GM13976 (cell line): ENCODE data around the gene C6orf120.

ENCODE experiments used
- DNase-seq: peaks from one replicate; pipeline ENCODE4 v3.0.0; 2012; ENCODE audit warnings: low spot score
- in situ Hi-C: fragments of 300-500 bp; cut with MboI; formaldehyde crosslinking; loops from one replicate; pipeline ENCODE4 v1.12.0; 2022; ENCODE audit warnings: low sequenced_read_pairs, mixed read lengths, inconsistent platforms; ENCODE audit not compliant: unreplicated experiment
- TF ChIP-seq, protein P1 (sequence below): IDR thresholded peaks from 2 replicates; pipeline ENCODE4 v1.5.1; 2012; ENCODE audit warnings: borderline replicate concordance, mild to moderate bottlenecking; ENCODE audit not compliant: insufficient read depth; ENCODE audit errors: extremely low read depth, missing control alignments, control extremely low read depth

C6orf120 gene

DNA sequence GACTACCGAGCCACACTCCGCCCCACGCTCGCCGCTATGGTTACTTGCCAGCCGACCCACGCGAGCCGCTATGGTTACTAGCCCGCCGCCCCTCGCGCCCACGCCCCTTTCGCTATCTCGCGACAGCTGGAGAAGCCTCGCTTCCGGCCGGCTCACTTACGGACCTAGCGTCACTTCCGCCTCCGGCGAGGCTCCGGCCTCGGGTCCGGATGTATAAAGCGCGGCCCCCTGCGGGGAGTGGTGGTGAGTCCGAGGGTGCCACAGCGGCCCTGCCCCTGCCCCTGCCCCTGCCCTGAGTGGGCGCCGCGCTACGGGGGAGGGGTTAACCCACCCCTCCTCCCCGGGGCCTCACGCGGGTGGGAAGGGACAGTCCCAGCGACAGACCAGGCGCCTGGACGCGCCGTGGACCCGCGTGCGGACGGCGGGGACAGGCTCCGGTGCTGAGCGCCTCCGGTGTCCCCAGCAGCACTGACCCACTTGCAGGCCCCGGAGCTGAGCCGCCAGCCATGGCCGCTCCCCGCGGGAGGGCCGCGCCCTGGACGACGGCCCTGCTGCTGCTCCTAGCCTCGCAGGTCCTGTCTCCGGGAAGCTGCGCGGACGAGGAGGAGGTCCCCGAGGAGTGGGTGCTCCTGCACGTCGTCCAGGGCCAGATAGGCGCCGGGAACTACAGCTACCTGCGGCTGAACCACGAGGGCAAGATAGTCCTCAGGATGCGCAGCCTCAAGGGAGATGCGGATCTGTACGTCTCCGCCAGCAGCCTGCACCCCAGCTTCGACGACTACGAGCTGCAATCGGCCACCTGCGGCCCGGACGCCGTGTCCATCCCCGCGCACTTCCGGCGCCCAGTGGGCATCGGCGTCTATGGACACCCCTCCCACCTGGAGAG is at the start of gene C6orf120, which contains the start of gene WDR27:
TSS of gene C6orf120 (plus strand) at position 173 of the 886 bp plus-strand sequence. CDS start at position 507, 334 bp downstream.
TSS of gene WDR27 (minus strand) at position 76 of the 886 bp plus-strand sequence. CDS start 13,024 bp downstream, outside the sequence.
- in situ Hi-C loops = no loop called here
- DNase-seq = peak; percentile 97
- TF ChIP-seq, protein P1, sequence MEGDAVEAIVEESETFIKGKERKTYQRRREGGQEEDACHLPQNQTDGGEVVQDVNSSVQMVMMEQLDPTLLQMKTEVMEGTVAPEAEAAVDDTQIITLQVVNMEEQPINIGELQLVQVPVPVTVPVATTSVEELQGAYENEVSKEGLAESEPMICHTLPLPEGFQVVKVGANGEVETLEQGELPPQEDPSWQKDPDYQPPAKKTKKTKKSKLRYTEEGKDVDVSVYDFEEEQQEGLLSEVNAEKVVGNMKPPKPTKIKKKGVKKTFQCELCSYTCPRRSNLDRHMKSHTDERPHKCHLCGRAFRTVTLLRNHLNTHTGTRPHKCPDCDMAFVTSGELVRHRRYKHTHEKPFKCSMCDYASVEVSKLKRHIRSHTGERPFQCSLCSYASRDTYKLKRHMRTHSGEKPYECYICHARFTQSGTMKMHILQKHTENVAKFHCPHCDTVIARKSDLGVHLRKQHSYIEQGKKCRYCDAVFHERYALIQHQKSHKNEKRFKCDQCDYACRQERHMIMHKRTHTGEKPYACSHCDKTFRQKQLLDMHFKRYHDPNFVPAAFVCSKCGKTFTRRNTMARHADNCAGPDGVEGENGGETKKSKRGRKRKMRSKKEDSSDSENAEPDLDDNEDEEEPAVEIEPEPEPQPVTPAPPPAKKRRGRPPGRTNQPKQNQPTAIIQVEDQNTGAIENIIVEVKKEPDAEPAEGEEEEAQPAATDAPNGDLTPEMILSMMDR = no peak

DNA sequence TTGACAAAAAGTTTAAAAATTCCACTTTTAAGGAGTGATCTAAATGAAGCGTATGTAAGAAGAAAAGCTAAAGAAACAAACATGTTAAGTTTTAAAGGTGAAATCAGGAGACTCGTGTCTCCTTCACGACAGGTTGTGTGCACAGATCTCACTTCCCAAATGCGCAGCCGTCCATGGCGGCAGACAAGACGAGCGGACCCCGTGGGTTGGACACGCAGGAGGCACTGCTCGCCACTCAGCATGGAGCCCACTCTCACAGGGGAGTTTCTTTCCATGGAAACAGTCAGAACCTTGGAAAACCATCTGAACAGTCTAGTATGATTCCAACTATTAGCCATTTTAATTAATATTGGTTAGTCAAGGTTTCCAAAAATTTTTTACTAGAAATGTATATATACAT is 49.0 kb upstream of the C6orf120 start:
- TF ChIP-seq, protein P1 = no peak
- no peak for DNase-seq

DNA sequence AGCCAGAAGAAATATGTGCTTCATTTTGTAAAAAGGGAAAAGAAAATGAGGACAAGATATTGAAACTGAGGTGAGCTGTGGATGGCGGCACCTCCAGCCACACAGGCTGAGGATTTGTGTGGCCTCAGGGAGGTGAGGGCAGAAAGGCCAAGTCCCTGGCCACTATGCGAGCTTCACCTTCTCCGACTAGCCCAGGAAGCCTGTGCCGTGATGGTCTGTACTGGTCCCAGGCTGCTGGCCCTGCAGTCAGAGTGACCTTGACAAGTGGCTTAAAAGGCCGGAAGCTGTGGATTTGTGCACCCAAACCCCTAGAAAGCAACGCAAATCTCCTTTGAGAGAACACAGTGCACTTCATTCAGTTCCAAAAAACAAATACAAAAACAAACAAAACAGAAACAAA is 48.2 kb upstream of the C6orf120 start:
- TF ChIP-seq, protein P1 = no peak
- in situ Hi-C loops = no loop called here
- no peak for DNase-seq

More for the DNA sequence above, 49.0 kb upstream of the C6orf120 start:
- in situ Hi-C loops = no loop called here

DNA sequence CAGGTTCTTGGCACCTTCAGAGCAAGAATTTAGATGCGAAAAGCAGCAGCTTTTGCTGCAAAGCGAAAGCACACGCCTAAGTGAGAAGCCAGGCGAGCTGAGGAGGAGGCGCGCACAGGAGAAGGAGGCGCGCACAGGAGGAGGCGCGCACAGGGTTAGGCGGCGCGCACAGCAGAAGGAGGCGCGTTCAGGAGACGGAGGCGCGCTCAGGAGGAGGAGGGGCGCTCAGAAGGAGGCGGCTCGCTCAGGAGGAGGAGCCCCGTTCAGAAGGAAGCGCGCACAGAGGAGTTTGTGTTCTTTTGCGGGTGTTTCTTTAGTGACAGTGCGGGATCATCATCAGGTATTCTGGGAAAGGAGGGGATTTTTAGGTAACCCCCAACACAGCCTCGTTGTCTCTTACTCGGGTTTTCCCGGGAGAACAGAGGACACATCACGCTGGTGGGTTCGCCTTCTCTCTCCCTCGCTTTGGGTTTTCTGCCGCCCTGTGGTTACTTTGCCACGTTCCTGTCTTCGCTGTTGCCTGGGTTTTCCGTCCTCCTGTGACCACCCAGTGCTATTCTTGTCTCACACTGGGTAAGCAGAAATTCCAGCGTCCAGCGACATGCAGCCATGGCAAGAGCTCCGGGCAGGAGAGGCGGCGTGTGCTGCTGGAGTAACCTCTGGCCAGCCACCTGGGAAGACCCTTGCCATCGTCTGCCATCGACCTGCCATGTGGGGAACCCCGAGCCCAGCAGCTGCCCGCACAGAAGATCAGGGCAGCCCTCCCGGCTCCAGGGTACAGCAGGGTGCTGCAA is 47.1 kb upstream of the C6orf120 start:
- in situ Hi-C loops = no loop called here
- TF ChIP-seq, protein P1 = peak; percentile 9
- DNase-seq = peak; percentile 78

DNA sequence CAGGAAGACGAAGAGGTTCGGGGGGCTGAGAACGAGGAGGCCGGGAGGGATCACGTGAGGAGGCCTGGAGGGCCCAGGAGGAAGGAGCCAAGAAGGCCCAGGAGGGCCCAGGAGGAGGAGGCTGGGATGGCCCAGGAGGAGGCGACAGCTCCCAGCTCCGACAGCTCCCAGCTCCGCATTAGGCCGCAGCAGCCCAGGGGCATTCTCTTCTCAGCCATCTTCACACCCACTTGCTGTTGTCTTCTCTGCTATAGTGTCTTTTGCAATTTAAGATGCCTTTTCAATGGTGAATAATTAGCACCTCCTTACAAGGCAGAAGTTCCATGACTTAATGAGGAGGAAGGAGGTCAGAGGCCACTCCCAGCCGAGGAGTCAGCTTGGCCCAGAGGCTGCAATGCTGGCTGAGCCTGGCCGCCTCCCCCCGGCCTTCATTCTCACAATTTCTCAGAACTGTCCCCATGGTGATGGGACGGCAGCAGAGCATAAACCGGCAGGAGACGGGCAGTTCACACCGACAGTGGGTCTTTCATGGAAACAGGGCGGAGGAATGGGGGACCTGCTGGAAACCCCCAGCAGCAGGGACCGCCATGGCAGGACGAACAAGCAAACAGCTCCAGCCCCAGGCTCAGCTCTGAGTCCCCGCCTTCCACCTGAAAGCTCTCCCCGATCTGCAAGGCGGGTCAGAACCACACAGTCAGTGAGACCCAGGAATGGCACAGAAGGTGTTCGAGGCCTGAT is 45.2 kb upstream of the C6orf120 start:
- TF ChIP-seq, protein P1 = no peak
- in situ Hi-C loops = no loop called here
- no peak for DNase-seq

DNA sequence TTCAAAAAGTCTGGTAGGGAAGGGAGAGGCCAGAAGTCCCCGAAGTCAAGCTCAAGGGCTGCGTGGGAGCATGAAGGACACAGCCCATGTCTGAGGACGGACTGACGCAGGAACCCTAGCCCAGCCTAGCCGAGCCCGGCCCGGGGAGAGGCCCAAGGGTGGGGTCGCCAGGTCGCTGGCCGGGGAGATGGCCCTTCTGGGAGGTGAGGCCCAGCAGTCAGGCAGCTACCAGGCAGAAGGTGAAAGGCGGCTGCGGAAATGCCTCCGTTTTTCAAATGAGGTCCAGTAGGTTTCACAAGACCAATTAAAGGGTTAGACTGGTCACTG is 44.7 kb upstream of the C6orf120 start:
- DNase-seq = no peak
- in situ Hi-C loops = no loop called here
- TF ChIP-seq, protein P1 = no peak
